ENCODE data around the gene TOR4A.

TOR4A gene

DNA sequence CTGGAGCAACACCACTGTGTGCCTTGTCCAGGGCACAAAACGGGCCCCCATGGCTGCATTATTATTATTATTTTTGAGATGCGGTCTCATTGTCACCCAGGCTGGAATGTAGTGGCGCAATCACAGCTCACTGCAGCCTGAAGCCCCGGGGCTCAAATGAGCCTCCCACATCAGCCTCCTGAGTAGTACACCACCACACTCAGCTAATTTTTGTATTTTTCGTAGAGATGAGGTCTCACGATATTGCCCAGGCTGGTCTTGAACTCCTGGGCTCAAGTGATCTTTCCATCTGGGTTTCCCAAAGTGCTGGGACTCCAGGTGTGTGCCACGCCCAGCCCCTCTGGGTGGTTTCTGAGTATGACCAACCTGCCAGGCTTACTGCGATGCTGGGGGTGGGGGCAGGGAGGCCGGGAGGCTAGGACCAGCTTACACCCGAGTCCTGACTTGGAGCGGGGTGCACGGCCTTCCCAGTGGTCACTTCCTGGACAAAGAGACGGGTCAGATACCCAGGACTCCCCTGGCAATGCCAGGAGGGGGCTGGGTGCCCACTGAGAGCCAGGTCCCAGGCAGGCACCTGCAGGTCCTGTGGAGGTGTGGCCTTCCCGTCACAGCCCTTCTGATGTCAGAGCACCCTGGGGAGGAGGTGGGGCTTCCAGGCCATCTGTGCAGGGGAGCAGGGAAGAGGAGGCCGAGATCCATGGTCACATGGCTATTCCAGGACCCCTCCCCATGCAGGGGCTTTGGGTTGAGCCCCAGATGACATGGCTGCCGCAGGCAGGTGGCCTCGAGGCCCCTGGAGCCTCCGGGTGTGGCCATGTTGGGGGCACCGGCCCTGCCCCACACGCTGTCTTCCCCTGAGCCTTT lies 32.9 kb downstream of the TOR4A start:
- DNase-seq (no peak), ATAC-seq (ENCODE audit: insufficient read depth, low read depth) (no peak)
- Histone ChIP-seq H3K36me3 (ENCODE audit: insufficient read depth, low read length) (no peaks in the 10 kb centered on the region), H4K20me1 (ENCODE audit: insufficient read depth, low read length) (no peaks in the 10 kb centered on the region), H3K9ac (ENCODE audit: low read depth, low read length) (no peak overlapping the region), H3K79me2 (ENCODE audit: insufficient read depth, low read length) (no peaks in the 10 kb centered on the region), H3K4me3 (ENCODE audit: low read depth in 1 of 2, low read length in 2 of 2) (no peak overlapping the region), H3K4me1 (ENCODE audit: insufficient read depth, low read length) (no peaks in the 10 kb centered on the region), H3K27me3 (ENCODE audit: insufficient read depth, low read length, poor library complexity) (no peaks in the 10 kb centered on the region), H2AFZ (ENCODE audit: low read depth, low read length) (no peak overlapping the region), H3K4me2 (ENCODE audit: insufficient read depth, low read length) (no peak overlapping the region), H3K27ac (ENCODE audit: low read length) (no peak overlapping the region), H3K9me3 (ENCODE audit: insufficient read depth, low read length, severe bottlenecking) (no peaks in the 10 kb centered on the region)
- TF ChIP-seq, protein P1, sequence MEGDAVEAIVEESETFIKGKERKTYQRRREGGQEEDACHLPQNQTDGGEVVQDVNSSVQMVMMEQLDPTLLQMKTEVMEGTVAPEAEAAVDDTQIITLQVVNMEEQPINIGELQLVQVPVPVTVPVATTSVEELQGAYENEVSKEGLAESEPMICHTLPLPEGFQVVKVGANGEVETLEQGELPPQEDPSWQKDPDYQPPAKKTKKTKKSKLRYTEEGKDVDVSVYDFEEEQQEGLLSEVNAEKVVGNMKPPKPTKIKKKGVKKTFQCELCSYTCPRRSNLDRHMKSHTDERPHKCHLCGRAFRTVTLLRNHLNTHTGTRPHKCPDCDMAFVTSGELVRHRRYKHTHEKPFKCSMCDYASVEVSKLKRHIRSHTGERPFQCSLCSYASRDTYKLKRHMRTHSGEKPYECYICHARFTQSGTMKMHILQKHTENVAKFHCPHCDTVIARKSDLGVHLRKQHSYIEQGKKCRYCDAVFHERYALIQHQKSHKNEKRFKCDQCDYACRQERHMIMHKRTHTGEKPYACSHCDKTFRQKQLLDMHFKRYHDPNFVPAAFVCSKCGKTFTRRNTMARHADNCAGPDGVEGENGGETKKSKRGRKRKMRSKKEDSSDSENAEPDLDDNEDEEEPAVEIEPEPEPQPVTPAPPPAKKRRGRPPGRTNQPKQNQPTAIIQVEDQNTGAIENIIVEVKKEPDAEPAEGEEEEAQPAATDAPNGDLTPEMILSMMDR (IDR thresholded peaks at IDR 0.05; ENCODE audit: borderline replicate concordance, extremely low read depth, low read length, poor library complexity, severe bottlenecking) = no peak
- no peak for TF ChIP-seq EZH2 (IDR thresholded peaks at IDR 0.05; ENCODE audit: borderline replicate concordance, low read depth, low read length, severe bottlenecking)

DNA sequence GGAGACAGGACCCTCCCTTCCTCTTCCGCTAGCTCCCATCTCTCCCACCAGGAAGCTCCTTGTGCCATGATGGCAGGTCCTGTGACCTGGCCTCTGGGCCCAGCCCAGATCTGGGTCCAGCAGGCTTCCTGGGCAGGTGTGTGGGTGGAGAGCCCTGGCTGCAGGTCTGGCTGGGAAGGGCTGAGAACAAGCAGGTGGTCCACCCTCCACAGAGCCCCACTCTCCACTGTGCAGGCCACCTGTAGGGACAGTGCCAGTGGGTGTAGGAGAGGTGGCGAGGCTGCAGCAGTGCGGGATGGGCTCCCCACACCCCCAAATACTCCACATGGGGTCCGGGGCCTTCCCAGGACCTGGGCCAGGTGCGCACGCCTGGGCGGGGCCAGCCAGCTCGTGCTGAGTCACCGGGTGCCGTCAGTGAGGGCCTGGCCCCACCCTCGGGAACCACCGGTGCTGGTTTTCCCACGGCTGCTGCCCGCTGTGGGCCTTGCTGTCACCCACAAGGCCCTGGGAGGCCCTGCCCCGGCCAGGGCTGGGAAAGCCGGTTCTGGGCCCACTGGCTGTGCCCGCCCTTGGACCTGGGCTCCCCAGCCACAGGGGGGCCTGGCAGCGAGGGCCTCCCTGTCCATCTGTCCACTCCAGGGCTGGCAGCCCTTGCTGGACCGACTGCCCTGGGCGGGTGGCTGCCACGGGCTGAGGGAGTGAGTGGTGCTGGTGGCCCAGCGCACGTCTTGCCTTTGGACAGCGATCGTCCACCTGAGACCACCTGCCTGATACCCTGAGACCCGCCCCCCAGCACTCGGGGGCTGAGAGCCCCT lies 33.9 kb downstream of the TOR4A start:
- TF ChIP-seq, protein P1 (IDR thresholded peaks at IDR 0.05; ENCODE audit: borderline replicate concordance, extremely low read depth, low read length, poor library complexity, severe bottlenecking) = no peak
- TF ChIP-seq EZH2 (IDR thresholded peaks at IDR 0.05; ENCODE audit: borderline replicate concordance, low read depth, low read length, severe bottlenecking) = no peak
- ATAC-seq (ENCODE audit: insufficient read depth, low read depth) (no peak), DNase-seq (no peak)
- Histone ChIP-seq H3K27me3 (ENCODE audit: insufficient read depth, low read length, poor library complexity) (no peaks in the 10 kb centered on the region), H4K20me1 (ENCODE audit: insufficient read depth, low read length) (no peaks in the 10 kb centered on the region), H3K9me3 (ENCODE audit: insufficient read depth, low read length, severe bottlenecking) (no peaks in the 10 kb centered on the region), H3K4me2 (ENCODE audit: insufficient read depth, low read length) (no peak overlapping the region), H3K36me3 (ENCODE audit: insufficient read depth, low read length) (no peaks in the 10 kb centered on the region), H3K4me3 (ENCODE audit: low read depth in 1 of 2, low read length in 2 of 2) (no peak overlapping the region), H3K4me1 (ENCODE audit: insufficient read depth, low read length) (no peaks in the 10 kb centered on the region), H2AFZ (ENCODE audit: low read depth, low read length) (no peak overlapping the region), H3K79me2 (ENCODE audit: insufficient read depth, low read length) (no peaks in the 10 kb centered on the region), H3K9ac (ENCODE audit: low read depth, low read length) (no peak overlapping the region), H3K27ac (ENCODE audit: low read length) (no peak overlapping the region)

DNA sequence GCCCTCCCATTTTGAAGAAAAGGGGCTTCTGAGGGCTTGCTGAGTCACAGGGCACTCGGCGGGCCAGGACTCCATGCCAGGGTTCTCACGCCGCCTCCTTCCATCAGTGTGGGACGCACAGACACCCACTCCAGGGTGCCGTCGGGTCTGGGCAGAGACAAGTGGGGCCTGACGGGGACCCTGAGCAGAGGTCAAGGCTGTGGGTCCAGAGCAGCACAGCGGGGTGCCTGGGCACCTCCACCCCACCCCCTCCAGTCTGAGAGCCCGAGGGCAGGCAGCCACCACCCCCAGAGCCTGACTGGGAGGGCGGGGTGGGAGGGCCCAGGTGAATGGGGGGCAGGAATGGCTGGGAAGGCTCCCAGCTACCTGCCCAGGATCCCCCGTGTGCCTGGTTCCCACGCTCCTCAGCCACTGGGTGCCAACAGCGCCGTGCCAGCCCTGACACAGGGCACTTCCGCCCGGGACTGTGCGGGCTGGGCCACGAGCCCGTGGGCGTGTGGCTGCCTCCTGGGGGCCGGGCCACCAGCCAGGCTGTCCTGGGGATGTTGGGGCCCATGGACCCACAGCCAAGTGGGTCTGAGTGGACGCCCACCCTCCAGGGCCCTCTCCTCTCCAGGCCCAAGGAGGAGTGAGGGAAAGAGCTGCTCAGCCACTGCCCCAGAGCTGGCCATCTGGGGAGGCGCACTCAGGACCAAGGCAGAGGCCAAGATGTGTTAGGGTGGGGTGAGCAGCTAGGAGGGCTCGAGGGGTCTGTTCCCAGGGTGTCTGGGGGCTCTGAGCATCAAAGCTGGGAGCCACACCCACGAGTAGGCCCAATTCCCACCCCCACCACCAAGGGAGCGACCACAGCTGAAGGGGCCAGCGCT lies 34.7 kb downstream of the TOR4A start:
- H2AFZ ChIP-seq (ENCODE audit: low read depth, low read length) = no peak overlapping the region
- H3K4me1 ChIP-seq (ENCODE audit: insufficient read depth, low read length) = no peaks in the 10 kb centered on the region
- no peak overlapping the region for H3K4me3 ChIP-seq (ENCODE audit: low read depth in 1 of 2, low read length in 2 of 2)
- H3K9ac ChIP-seq (ENCODE audit: low read depth, low read length) = no peak overlapping the region
- no peaks in the 10 kb centered on the region for H3K36me3 ChIP-seq (ENCODE audit: insufficient read depth, low read length)
- ATAC-seq (ENCODE audit: insufficient read depth, low read depth) (no peak), DNase-seq (no peak)
- H3K27me3 ChIP-seq (ENCODE audit: insufficient read depth, low read length, poor library complexity) = no peaks in the 10 kb centered on the region
- no peak overlapping the region for H3K4me2 ChIP-seq (ENCODE audit: insufficient read depth, low read length)
- no peak overlapping the region for H3K27ac ChIP-seq (ENCODE audit: low read length)
- no peaks in the 10 kb centered on the region for H4K20me1 ChIP-seq (ENCODE audit: insufficient read depth, low read length)
- no peaks in the 10 kb centered on the region for H3K9me3 ChIP-seq (ENCODE audit: insufficient read depth, low read length, severe bottlenecking)
- H3K79me2 ChIP-seq (ENCODE audit: insufficient read depth, low read length) = no peaks in the 10 kb centered on the region
- TF ChIP-seq, protein P1 (IDR thresholded peaks at IDR 0.05; ENCODE audit: borderline replicate concordance, extremely low read depth, low read length, poor library complexity, severe bottlenecking) = no peak
- TF ChIP-seq EZH2 (IDR thresholded peaks at IDR 0.05; ENCODE audit: borderline replicate concordance, low read depth, low read length, severe bottlenecking) = no peak
